Measurements from ENCODE around the gene KCNIP3.

Gene KCNIP3

DNA sequence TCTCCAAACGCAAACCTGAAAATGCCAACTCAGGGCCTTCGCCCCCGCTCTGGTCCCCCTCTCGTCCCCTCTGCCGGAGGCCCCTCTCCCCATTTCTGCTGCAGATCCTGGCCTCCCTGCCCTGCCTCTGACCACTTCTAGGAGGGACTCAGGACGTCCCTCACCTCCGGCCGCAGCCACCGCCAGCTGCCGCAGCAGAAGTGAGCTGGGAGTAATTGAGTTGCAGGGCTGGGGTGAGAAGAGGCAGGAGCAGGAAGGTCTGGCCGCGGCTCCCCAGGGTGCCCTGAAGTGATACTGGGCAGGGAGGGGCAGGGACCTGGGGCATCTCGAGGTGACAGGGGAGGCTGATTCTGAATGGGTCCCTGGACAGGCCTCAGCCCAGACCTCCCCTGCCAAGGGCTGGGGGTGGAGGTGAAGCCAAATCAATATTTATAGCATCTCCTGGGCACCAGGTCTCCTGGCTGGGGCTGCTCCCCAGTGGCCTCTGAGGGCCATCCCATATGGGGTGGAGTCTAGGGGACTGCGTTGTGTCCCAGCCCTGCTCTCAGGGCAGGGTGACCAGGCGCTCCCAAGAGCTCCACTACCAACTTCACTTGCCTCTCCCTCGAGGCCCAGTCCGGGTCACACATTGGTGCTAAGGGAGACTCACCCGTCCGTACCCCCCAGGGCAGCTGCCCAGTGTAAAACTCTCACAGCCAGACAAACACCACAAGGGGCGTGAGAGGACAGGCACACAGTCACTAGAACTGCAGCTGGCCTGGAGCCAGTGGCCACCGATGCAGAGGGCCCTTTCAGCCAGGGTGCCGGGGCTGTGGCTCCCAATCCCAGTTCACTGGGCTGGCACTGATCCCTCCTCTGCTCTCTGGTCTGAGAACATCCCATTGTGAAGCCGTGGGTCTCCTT lies 33.0 kb downstream of the KCNIP3 start:
- no peak for DNase-seq

DNA sequence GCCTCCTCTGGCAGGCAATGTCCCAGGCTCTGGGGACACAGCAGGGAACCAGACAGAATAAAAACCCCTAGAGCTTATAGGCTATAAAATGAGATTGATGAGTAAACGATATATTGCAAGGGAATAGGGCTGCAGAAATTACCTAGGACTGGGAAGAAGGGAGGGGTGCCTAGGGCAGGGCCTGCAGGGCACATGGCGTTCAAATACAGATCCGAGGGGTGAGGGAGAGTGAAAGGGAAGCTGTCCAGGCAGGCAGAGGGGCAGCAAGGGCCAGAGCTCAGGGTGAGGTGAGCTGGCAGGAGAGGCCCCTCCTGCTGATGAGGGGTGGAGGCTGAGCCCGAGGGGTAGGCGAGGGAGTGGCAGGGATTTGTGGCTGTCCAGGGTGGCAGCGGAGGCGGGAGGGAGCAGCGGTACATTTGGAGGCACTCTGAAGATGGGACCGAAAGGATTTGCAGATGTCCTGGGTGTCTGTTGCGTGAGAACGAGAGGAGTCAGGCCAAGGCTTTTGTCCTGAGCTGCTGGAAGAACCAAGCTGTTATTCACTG lies 33.7 kb downstream of the KCNIP3 start:
- DNase-seq, result no peak

DNA sequence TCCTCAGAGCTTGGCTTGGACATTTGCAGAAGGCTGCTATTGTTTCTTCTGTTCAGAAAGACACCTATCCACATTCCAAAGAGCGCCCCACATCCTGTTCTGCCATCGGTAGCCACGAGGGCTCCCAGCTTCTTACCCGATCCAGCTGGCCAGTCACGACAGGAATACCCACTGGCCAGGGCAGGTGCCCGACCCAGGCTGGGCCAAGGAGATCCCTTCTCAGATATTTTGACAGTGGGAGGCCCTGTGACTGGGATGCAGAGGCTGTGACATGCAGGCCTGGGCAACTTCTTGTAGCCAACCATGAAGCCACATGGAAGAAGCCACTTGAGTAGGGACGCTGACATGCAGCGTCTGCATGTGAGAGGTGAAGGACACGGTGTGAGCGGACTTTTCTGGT lies 34.5 kb downstream of the KCNIP3 start:
- DNase-seq, result no peak

DNA sequence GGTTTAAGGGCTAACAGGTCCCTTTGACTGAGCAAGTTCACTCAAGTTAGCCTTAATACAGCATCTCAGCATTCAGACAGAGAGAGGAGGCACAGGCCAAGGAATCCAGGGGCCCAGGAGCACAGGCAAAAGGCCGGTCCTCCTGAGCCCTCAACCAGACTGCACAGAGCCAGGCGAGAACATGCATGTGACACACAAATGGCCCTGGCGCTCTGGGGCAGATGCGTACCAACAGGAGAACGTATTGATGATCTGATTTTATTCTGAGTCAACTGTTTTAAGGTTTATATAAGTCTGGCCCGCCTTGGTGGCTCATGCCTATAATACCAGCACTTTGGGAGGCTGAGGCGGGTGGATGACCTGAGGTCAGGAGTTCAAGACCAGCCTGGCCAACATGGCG lies 34.9 kb downstream of the KCNIP3 start:
- no peak for DNase-seq

DNA sequence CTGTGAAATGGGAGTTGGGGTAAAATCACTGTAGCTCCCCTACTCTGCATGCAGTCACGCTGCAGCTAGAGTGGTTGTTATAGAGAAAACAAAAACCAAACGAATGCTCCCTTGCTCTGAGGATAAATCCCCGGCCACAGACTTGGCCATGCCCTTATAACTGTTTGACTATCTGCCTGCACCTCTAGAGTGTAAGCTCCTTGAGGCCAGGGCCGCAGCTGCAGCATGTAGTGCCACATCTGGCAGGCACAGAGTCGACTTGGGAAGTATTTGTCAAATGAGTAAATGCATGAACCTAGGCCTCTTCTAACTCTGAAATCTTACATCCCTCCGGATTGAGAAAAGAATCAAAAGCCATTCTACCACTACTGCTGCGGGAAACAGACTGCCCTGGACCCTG lies 35.9 kb downstream of the KCNIP3 start:
- no peak for DNase-seq

DNA sequence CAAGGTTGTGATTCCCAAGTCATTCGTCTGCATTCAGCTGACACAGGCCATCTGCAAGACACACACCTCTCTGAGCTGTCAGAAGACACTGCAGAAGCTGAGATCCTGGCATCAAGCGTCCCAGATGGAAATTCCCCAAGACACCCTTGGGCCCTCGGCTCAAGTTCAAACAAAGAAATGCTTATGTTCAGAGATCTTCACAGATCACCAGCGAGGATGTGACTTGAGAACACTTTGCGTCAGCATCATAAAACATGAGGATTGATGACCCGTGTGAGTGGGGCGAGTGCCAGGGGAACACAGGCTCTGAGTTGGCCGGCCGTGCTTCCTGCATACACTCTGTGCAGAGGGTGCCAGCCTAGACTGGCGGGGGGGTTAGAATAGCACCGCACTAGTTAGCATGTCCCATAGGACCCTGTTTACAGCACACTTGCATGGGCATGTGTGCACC lies 36.8 kb downstream of the KCNIP3 start:
- peak; percentile 2 for DNase-seq

DNA sequence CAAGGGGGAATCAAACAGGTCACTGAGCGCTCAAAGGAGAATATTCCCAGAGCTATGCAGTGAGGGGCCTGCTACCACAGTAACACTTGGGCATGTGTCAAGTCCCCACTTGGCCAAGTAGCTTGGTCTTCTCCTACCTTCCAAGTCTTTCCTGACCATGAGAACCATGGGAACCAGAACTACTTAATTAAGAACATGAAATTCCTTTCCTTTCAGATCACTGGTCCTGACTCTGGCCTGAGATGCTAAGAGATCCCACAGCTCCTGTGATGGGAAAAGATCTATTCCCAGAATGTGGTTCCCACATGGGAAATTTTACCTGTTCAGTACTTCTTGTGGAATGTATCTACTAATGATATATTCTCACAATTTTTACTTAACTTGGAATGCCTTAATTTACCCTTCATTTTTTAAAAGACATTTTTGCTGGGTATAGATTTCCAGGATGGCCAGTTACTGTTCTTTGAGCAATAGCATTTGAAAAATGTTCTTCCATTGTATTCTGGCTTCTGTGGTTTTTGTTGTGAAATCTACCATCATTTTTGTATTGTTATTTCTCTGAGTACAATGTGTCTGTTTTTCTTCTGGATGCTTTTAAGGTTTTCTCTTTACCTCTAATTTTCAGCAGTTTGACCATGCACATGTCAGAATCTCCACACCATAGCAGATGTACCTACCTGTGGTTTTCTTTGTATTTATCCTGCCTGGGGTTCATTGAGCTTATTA lies 37.9 kb downstream of the KCNIP3 start:
- no peak for DNase-seq

DNA sequence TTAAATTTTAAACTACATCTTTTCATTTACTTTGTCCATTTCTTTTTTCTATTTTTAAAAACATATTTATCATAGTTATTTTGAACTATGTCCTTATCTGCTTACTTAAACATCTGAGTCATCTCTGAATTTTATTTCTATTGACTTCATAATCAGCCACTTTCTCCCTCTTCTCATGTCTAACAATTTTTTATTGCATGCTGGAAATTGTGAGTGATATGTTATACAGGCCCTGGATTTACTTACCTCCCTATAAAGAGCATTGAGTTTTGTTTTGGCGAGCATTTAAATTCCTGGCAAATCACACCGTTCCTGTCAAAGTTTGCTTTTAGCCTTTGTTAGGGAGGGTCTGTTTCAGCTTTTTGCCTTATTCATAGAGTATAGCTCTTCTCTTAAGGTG lies 39.3 kb downstream of the KCNIP3 start:
- DNase-seq, result no peak

DNA sequence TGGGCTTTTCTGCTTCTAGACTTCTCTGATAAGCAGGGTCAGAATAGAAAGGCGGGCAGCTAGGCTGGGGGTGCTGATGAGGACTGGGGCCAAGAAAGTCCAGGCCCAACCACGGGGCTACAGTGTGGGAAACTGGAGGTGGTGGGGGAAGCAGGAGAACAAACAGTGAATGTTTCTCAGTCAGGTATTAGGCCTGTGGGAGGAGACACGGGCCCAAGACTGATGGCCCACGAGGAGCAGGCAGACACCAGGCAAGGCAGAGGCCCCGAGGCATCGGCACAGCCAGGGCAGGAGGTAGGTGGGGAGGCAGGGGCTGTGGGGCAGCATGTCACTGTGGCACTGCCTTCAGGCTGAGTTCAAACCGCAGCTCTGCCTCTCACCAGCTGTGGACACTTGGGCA lies 40.7 kb downstream of the KCNIP3 start:
- no peak for DNase-seq

DNA sequence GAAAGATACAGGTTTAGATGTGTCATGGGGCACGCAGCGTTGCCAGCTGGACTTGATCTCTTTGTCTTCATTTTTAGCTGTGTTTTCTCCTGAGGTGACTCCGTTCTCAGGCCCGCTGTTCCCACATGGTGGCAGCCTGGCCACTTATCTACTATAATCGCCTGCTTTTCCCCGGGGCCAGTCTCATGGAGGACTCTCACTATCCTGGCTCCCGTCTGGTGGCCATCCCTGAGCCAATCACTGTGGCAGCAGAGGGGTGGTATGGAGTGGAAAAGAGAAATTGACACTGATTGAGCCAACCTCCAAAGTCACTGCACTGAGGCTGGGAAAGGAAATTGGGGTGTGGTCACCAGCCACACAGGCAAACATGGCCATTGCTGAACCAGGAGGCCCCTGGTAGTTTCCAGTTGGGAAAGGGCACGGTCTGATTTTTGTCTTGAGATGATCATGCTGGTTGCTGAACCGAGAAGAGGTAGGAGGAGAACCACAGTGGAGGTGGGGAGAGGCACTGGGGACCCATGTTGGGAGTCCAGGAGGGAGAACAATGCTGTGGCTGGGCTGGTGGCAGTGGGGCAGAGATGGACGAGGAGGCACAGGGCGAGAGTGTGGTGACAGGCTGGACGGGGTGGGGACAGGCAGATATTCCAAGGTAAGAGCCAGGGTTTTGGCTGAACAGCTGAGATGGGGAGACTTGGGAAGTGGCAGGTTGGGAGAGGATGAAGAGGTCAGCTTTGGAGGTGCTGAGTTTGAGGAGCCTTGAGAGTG lies 45.6 kb downstream of the KCNIP3 start:
- DNase-seq, result no peak

DNA sequence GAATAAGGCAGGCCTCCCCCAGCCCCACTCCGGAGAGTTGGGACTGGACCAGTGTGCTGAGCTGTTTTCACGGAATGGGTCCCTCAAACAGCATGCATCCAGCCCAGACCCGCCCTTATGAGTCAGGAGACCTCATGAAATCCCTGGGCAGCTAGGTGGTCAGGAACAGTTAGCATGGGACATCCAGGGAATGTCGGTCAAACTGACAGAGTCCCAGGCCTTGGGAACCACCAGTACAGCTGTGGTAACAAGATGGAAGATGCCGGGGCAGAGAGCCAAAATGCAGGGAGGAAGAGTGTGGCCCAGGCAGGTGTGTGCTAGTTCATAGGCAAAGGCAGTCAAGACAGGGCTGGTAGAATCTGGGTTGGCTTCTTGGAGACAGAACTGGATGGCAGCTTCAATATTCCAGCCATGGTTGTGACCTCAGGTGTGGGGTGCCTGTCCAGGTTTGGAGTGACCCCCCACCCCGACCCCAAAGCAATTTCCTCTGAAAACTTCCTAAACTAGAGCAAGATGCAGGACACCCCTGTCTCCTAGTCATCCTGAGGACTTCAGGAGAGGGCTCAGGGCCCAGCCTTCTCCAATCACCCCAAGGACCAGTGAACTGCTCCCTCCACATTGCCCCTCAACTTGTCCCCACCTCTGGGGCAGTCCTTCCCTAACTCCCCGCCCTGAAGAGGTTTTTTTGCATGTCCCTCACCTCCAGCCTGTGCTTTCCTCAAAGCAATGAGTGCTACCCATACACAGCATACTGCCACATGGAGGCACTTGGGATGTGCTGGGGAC lies 46.5 kb downstream of the KCNIP3 start:
- no peak for DNase-seq

DNA sequence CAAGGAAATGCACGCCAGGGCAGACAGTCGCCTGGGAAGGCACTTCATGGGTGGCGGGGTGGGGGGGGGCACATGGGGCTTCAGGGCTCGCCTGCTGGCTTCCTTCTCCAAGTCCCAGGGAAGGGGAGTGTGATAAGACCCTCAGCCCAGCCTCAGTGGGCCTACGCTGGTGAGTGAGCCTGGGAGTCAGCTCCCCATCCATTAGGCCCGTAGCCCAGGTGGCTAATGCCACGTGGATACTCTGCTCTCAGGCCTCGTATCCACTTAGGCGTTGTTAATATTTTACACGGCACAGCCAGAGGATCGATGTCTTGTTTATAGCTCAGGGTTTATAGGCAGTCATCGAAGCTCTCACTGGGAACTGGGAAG lies 47.1 kb downstream of the KCNIP3 start:
- no peak for DNase-seq

DNA sequence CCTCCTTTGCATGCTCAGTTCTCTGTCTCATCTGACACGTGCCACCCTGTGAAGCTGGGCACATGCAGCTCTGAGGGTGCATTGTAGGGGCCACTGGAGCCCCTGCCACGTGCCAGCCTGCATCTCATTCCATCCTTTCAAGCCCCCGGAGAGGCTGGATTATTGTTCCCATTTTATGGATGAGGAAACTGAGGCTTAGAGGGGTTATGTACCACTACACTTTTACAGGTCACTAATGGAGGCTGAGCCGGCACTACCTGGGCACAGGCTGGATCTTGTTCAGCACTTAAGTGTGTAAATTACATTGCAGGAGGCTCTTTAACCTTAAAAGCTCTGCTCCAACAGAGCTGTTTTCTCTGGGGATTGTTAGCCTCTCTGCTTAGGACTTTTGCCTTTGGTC lies 47.5 kb downstream of the KCNIP3 start:
- no peak for DNase-seq

DNA sequence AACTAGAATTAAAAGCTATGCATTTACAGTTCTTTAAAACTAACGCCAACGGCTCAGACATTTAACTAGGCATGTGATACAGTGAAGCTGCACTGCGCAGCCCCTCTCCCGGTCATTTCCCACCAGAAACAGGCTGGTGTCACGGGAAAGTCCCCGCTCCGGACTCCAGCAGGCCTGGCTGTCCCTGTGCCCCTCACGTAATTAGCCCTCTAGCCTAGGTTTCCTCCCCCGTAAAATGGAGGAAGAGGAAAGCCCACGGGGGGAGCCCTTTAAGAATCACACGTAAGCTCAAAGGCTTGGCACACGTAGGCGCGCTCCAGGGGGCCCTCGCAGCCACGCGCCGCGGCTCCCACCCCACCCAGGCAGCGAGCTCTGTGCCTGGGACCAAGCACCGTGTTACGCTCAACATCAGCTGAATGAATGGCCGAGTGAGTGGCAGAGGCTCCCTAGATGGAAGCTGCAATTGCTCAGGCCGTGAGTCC lies 48.0 kb downstream of the KCNIP3 start:
- DNase-seq, result no peak

DNA sequence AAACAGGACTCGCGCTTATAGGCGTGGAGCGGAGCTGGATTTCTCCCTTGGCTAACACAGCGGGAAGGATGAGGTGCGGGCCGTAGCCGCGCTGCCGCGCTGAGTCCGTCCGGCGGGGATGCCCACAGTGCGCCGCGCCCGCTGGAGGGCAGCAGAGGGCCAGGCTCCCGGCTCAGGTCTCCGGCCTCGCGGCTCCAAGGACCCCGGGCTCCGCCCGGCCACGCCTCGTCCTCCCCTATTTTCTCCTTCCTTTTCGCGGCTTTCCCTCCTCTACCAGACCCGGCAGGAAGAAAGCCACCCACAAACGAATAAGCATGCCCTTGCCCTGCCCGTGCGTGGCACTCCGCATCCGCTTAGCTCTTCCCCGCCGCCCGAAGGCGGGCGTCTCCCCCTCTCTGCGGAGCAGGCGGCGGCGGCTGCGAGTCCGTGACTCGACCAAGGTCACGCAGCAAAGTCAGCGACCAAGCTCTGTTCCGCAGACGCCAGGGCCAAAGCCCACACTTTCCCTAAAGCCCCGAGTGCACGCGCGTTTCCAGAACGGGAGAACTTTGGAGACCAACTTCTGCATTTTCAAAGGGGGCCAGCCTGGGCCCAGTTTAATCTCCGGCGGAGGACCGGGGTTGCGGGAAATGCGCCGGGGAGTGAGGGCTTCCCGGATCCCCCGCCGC lies 48.5 kb downstream of the KCNIP3 start:
- peak; percentile 31 for DNase-seq

DNA sequence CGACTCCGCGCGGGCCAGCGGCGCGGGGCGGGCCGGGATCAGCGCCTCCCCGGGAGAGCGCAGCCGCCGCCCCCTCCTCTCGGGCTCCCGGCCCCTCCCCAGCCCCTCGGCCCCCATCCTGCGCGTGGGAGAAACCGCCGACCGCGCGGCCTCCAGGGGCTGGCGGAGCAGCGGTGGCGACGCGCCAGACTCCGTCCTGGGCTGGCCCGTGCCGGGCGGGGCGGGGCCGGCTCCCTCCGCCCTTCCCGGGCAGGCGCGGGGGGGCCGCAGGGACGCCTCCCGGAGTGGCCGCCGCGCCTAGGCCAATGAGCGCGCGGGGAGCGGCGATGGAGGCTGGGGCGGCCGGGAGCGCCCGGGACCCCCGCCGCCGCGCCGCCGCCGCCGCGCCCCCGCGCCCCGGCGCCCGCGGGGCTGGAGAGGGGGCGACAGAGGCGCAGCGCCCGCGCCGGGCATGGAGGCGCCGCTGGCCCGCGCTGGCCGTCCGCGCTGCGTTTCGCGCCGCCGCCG lies 49.1 kb downstream of the KCNIP3 start:
- DNase-seq, result no peak

DNA sequence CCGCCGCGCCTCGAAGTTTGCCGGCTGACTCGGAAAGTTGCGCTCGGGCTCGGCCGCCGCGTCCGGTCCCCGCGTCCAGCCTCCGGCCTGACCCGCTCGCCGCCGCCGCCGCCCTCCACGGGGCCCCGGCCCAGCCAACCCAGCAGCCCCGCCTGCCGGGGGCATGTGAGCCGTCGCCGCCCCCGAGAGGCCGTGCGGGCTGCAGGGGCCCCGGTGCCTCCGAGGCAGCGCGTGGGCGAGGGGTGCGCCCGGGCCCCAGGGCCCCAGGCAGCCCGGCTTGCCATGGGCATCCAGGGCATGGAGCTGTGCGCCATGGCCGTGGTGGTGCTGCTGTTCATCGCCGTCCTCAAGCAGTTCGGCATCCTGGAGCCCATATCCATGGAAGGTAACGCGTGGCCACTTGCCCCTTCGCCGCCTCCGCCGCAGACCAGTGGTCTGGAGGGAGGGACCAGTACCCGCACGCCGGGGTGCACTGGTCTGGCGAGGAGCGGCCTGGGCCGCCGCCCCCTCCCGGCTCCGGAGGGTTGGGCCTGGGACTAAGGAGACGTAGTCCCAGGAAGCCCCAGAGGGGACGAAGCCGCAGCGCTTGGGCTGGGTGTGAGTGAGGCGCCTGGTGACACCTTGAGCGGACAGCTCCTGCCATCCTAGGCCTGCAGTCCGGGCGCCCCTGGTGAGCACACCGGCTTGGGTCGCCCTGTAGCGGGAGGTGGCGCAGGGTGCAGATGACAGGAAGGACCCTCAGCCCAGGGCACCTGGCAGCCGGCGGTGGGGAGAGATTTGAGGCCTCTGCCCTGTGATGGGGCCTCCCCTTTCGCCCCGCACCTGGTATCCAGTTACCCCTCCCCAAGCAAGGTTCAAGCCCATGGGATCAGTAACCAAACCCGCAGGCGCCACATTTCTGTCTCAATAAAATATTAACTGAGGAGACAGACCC lies 49.9 kb downstream of the KCNIP3 start:
- DNase-seq, result no peak

DNA sequence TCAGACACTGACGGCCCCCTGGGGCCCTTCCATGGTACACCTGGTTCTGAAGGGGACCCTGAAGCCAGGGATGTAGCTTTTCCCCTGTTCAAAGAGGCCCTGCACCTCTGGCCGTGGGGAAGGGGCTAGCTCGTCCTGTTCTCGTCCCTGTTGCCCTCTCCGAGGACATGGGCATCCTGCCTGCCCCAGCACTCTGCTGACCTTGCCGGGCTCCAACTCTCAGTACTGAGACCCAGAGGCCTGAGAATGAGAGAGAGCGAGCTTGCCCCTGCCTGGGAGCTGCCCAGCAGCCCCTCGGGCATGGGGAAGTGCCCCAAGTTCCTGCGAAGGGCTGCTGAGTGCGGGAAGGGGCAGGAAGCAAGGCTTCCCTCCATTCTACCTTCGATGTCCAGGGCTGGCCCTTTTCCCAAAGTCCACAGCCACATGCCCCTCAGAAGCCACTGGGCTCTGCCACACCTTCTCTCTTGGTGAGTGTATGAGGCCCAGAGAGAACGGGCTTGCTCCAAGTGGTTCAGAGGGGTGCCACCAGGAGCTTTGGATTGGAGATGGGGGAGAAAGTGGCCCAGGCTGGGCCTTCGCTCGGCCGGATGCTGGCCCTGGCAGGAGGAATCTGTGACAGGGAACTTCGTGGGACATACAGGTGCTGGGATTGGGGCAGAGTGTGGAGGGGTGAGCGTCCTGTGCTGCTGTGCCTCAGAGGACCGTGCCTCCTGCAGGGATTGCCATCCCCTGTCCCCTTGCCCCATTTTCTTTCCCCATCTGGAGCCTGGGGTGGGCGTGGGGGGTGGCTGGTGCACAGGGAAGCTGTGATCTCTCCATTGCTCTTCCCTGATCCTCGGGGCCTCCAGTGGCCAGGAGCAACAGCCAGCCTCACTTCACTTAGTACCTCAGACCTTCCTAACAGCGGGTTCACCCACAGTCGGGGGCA lies 50.8 kb downstream of the KCNIP3 start:
- DNase-seq, result no peak

All from NCI-H510A treated with DMSO at 0.1 percent for 48 hours (cell line).